H1 (cell line): Measurements from ENCODE around the gene TMEM135. TPM values are rescaled to one million over a fixed set of nuclear protein-coding genes. Genes with fewer than 3 reads are reported as not detected.

ENCODE experiments used
- CHD2 ChIP-seq: IDR thresholded peaks from 2 replicates; pipeline ENCODE4 v1.6.1; 2012; ENCODE audit warnings: low read length, improper control_type of control experiment
- EGR1 ChIP-seq: IDR thresholded peaks from 2 replicates; pipeline ENCODE4 v1.6.1; 2011; ENCODE audit warnings: low read depth, low read length, borderline replicate concordance
- FOSL1 ChIP-seq: IDR thresholded peaks from 2 replicates; pipeline ENCODE4 v1.6.1; 2011; ENCODE audit warnings: mild to moderate bottlenecking, low read depth, low read length, moderate library complexity; ENCODE audit not compliant: insufficient read depth
- NANOG ChIP-seq: IDR thresholded peaks from 2 replicates; pipeline ENCODE4 v1.6.1; 2011; ENCODE audit warnings: low read length, low read depth, mild to moderate bottlenecking, inconsistent platforms; ENCODE audit not compliant: insufficient read depth, poor library complexity, severe bottlenecking
- SP1 ChIP-seq: IDR thresholded peaks from 2 replicates; pipeline ENCODE4 v1.6.1; 2011; ENCODE audit warnings: low read depth, low read length
- SP2 ChIP-seq: IDR thresholded peaks from 2 replicates; pipeline ENCODE4 v1.6.1; 2012; ENCODE audit warnings: mild to moderate bottlenecking, low read length, inconsistent platforms
- USF2 ChIP-seq: IDR thresholded peaks from 2 replicates; pipeline ENCODE4 v1.6.1; 2011; ENCODE audit warnings: low read length, improper control_type of control experiment
- polyA plus RNA-seq, 7 experiments: library from polyadenylated mRNA; depleted of rRNA in 3 of 7; stranded (reverse) in 5 of 7; unstranded in 2 of 7; fragments of >200 nt in 5 of 7; fragments of 200-250 nt in 2 of 7; gene quantifications; 1 replicate in 5 of 7; 2 replicates in 1 of 7; 4 replicates in 1 of 7; pipeline versions ENCODE4 v1.2.1 to v1.2.3, GENCODE V29; 2011 to 2013; ENCODE audit warnings: missing spikeins in 2 of 7, mixed read lengths in 2 of 7
- total RNA-seq: library from RNA; stranded (reverse); fragmentation: NEBNext Ultra II Directional; extraction: Animal tissue kit (Norgen Biotek cat#: 25700); gene quantifications from 2 replicates; pipeline ENCODE4 v1.2.1, GENCODE V29; 2021

TMEM135 gene
- total and polyA plus RNA-seq, 2 of the 8 experiments (the other 6 are each of a cell fraction or from before 2014, with no cell fraction given) = 9.3 to 31.3 TPM

- no peak for TF ChIP-seq FOSL1
- TF ChIP-seq EGR1 = no peak
- TF ChIP-seq NANOG = no peak
- no peak for TF ChIP-seq CHD2
- no peak for TF ChIP-seq SP1
- no peak for TF ChIP-seq USF2
- no peak for TF ChIP-seq SP2
These were observed 40.7 kb upstream of the TMEM135 start (continued) for GRCh38 chr11:86996953-86997570.
